Ishikawa (cell line): ENCODE measurements around the gene GRM7.

Experiments
- EGR1 ChIP-seq: IDR thresholded peaks from 2 replicates; pipeline ENCODE4 v1.6.1; 2012
- NFIC ChIP-seq: IDR thresholded peaks from 2 replicates; pipeline ENCODE4 v1.6.1; 2012
- TEAD4 ChIP-seq: IDR thresholded peaks from 2 replicates; pipeline ENCODE4 v1.6.1; 2012
- TF ChIP-seq, protein P1 (sequence below): IDR thresholded peaks from 2 replicates; pipeline ENCODE4 v1.6.1; 2012

DNA sequence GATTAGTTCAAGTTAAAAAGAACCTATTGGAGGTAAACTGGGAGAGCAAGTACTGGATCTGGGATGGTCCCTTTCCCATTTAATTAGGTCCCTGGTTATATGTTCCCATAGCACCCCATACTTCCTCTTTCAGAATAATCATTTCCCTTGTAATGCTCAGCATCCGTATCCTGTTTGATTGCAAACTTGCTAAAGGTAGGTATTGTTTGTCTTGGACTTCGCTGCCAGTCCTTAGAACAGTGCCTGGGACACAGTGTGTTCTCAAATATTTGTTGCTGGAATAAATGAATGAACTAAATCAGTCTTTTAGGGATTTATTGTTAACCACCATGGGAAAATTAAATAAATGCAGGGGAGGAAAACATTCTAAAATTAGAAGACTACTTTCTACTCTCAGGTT is 299.8 kb downstream of the GRM7 start:
- TF ChIP-seq TEAD4: no peak
- TF ChIP-seq, protein P1, sequence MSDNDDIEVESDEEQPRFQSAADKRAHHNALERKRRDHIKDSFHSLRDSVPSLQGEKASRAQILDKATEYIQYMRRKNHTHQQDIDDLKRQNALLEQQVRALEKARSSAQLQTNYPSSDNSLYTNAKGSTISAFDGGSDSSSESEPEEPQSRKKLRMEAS: no peak
- no peak for TF ChIP-seq NFIC
- no peak for TF ChIP-seq EGR1
